Stimulated activated CD4-positive, alpha-beta T cell treated with anti-CD3 and anti-CD28 coated beads, TNF-alpha, amount 100 ng/mL, for 24 hours (primary cell): Measurements from ENCODE around the gene PHF21B.
"Not testable (repeated sequence)": the region's sequence is repeated elsewhere in the genome, so short reads cannot be mapped to it uniquely, and the experiment has no call there.

Experiments
- DNase-seq, 3 experiments: peaks; one replicate each; pipeline ENCODE4 v3.0.0-alpha.2; 2020; ENCODE audit warnings: low read depth in 3 of 3

The PHF21B gene

DNA sequence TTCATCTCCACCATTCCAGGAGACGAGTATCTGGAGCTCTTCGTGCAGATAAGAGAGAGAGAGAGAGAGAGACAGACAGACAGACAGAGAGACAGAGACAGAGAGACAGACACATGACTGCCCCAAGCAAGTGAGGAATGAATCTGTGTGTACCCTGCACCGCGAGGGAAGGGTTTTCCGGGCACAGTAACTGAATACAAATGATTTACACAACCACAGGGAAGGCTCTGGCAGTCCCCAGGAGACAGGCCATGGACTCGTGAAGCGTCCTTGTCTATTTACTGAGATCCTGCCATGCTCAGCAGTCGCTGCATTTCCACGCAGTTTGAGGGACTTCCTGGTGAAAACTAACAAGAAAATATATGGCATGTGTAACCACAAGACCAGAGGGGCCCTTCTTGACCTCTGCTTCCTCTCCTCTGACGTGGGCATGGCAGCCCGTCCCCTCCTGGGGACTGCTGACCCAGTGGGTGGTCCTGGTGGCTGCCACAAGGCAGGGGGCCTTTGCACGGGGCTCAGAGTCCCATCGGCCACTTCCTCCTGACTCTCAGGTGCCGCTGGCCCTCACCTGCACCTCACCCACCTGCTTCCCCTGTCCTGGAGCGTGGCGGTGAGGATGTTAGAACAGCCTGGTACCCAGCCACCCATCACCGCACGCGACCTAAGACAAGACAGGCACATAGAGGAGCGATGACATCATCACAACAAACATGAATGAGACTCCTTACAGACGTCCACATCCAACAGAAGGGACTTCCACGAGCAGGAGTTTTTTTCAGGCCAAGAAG, 75.9 kb downstream of the PHF21B start:
- DNase-seq: no peak

GRCh38 chr22:44932493-44932892, 77.3 kb downstream of the PHF21B start:
- DNase-seq: no peak

DNA sequence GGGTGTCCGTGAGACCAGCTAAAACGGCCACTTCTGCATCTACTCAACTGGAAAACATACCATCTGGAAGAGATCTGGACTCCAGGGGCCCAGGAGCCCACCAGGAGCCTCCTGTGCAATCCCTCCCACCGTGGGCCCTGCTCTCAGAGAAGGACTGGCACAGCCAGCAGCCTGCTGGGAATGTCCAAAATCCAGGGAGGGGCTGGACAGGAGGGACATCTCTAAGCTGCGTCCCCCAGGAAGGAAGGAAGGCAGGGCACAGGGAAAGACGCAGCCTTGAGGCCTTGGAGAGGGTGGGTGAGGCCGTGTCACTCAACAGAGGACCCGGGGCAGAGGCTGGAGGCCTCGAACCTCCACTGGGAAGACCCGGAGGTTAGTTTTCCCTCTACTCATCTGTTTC, 78.0 kb downstream of the PHF21B start:
- DNase-seq: no peak

- DNase-seq: no peak
These were observed 78.7 kb downstream of the PHF21B start for GRCh38 chr22:44931077-44931540.

- DNase-seq: no peak
These were observed 79.1 kb downstream of the PHF21B start for GRCh38 chr22:44930711-44931035.

DNA sequence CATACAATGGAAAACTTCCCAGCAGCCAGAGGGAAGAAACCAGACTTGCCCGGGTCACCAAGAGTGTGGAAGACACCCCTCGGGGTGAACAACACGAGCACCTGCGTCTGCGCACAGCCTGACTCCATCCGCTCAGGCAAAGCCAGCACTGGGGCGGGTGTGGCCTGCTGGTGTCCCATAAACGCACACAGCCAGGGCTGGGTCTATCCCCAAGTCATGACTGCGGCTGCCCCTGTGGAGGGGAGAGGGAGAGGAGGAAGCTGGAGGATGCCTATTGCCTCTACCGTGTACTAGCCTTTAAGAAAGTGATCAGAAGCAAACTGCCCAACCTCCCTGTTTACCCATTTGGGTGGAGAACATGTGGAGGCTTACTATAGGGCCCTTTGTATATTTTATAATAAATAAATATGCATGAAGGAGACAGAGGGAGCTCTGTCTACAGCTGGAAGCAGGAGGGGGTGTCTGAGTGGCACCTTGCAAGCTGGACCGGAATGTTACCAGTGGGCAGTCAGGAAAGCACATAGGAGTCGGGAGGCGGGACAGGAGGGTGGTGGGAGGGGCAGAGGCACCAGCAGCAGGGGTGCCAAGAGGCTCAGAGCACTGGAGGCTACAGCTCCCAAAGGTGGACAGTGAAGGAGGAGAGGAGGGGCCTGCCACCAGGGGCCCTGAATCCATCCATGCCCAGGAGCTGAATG, 79.6 kb downstream of the PHF21B start:
- no peak for DNase-seq

DNA sequence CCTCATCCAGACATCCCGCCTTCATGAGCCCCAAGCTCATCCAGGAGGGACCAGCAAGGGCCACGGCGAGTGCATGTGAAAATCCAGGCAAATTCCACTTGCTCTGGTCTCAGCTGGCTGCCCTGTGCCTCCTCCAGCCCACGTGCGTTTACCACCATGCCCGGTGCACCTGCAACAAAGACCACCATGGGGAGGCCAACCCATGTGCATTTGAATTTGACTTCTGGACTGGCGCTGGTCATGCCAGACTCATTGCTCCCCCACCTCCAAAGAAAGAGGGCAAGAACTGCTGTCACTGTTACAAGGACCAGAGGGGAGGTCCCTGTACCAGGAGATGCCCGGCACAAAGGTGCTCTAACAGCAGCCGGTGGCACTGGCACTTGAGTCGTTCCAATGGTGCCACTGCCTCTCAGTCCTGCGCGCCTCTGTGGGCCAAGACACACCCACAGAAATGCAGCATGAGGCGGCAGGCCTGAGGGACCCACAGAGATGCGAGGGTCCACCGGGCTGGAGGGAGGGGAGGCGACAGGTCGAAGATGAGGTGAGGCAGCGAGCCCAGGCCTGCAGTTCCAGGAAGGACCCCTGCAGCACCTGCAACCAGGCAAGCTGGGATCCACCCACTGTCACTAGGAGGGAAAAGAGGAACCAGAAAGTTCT, 80.3 kb downstream of the PHF21B start:
- no peak for DNase-seq

DNA sequence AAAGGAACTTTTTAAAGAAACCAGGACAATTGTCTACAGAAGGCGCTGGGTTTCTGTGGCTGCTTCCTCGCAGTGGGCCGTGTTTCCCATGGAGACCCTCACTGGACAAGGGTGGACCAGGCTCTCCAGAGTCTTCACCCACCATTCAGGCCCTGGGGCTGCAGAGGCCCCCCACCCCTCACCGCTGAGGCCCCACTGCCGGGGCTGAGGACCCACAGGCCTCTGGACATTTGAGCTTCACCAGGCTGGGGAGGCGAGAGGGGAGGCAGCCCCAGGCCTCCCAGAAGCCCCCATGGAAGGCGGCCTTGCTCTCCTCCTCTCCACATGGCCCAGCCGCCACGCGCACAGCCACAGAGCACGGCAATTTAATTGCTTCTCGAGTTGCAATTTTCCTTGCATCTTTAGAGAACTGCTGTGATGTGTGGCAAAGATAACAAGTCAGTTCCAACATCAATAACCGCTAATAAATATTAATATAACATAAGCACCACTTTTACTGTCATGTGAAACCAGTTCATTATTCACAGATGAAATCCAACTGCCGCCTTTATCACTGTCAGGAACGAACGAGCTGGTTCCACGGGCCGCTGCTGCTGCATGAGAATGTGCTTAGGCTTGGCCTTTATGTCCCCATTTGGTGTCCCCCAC, 81.0 kb downstream of the PHF21B start:
- DNase-seq: no peak

- DNase-seq: no peak
These were observed 81.7 kb downstream of the PHF21B start for GRCh38 chr22:44928136-44928463.

GRCh38 chr22:44927463-44928135, 82.2 kb downstream of the PHF21B start:
- no peak for DNase-seq

- no peak for DNase-seq
These were observed 83.1 kb downstream of the PHF21B start for GRCh38 chr22:44926491-44927415.

DNA sequence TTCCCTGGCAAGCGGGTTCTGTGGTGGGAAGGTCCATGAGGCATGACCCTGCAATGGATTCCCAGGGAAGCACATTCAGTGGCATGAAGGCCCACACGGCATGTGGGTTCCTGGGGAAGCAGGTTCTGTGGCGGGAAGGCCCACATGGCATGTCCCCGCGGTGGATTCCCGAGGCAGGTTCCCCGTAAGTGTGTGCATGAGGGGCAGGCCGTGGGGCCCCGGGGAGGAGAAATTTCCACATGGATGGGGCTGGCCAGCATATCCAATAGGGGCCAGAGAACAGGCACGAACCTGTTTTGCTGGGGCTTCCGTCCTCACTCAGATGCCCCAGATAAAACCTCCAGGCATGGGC, 83.7 kb downstream of the PHF21B start:
- DNase-seq: no peak

GRCh38 chr22:44925465-44926123, 84.2 kb downstream of the PHF21B start:
- DNase-seq: no peak

DNA sequence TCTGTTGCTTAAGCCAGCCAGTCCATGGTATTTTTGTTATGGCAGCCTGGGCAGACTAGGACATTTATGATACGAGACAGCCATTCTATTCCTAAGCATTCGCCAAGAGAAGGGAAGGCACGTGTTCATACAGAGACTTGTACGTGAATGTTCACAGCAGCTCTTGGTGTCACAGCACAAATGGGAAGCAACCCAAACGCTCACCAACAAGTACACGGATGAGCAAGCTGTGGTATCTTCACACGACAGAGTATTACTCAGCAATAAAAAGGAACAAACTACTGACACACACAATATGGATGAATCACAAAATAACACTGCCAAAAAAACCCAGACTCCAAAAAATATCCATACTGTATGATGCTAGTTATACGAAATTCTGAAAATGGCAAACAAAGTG, 85.1 kb downstream of the PHF21B start:
- no peak for DNase-seq

- no peak for DNase-seq
These were observed 85.7 kb downstream of the PHF21B start for GRCh38 chr22:44924098-44924497.

DNA sequence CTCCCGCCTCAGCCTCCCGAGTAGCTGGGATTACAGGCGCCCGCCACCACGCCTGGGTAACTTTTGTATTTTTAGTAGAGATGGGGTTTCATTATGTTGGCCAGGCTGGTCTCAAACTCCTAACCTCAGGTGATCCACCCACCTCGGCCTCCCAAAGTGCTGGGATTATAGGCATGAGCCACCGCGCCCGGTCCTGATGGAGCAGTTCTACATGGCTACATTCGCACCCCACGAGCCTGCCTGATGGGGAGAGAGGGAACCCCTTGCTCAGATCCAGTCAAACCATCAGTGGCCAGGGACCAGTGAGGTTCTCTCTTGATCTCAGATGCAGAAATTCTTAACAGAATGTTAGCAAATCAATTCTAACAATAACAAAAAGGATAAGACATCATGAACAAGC, 88.0 kb downstream of the PHF21B start:
- DNase-seq: not testable (repeated sequence)

DNA sequence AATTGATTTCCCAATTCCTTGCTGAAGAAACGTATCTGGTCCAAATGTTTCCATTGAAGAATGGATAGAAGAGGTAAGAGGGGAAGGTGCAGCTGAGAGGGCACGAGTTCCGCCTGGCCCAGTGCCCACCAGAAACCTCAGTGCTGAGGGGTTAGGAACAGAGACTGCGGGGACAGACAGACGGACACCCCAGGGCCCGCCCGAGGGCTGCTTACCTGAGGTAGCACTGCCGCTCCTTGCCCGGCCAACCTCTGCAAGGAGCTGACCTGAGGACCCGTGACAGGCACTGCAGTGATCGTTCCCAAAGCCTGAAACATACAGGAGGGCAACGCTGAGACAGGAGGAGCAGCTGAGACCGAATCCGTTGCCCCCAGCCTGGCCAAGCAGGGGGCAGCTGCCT, 89.6 kb downstream of the PHF21B start:
- no peak for DNase-seq

GRCh38 chr22:44919691-44920090, 90.1 kb downstream of the PHF21B start:
- DNase-seq: no peak

- no peak for DNase-seq
These were observed 90.8 kb downstream of the PHF21B start for GRCh38 chr22:44918925-44919392.
